Muscle of arm (tissue), 12 donors: ENCODE data around the gene TM9SF4. TPM values are rescaled to one million over a fixed set of nuclear protein-coding genes. Genes with fewer than 3 reads are reported as not detected.

Source experiments
- DNase-seq: peaks from one replicate; pipeline ENCODE4 v3.0.0-alpha.2; 2013
- polyA plus RNA-seq, 12 donors: library from polyadenylated mRNA; unstranded; fragments of 120-200 nt; gene quantifications; one replicate each; pipeline ENCODE4 v1.2.1, GENCODE V29; 2013; ENCODE audit not compliant: insufficient read length in 12 of 12

TM9SF4 gene
- polyA plus RNA-seq, 12 donors, result 37.7 to 58.7 (median 44.8) TPM; not detected in 1

DNA sequence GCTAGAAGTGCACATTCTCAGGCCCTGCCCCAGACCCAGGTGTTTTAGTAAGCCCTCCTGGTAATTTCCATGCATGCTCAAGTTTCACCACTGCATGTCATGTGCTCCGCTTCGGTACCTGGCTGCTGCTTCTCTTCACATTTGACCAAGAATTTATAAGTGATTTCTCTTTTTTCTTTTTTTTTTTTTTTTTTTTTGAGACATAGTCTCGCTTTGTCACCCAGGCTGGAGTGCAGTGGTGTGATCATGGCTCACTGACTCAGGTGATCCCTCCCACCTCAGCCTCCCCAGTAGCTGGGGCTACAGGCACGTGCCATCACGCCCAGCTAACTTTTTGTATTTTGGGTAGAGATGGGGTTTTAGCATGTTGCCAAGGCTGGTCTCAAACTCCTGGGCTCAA, 16.0 kb downstream of the TM9SF4 start:
- no peak for DNase-seq

DNA sequence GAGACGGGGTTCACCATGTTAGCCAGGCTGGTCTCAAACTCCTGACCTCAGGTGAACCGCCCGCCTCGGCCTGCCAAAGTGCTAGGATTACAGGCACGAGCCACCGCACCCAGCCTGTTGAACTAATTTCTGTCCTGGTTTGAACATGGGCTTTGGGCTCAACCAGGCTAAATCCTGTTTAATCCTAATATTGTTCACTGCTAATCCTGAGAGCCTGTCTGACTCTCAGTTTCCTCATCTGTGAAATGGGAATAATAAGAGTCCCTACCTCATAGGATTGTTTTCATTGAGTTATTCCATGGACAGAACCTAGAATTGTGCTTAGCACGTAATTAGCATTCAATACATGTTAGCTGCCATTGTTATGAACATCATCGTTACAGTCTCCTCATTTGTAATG, 17.4 kb downstream of the TM9SF4 start:
- DNase-seq, result no peak

DNA sequence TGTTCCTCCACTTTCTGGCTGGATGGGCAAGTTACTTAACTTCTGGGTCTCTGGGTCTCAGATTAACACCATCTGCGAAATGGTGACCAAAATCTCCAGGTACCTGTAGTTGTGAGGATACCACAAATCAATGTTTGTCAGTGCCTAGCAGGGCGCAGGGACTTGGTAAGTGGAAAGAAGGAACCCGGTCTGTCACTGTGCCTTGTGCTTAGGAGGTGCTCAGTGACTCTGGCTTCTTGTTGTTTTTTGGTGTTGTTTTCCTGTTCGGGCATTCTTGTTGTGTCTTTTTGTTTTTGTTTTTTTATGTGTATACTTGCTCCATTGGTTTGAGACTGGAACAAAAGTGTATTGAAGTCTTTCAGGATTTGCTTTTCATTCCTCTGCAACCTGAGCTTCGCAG, 17.8 kb downstream of the TM9SF4 start:
- DNase-seq, result no peak

- DNase-seq, result no peak
These were observed 18.7 kb downstream of the TM9SF4 start for GRCh38 chr20:32128167-32128566.

- no peak for DNase-seq
These were observed 20.3 kb downstream of the TM9SF4 start for GRCh38 chr20:32129863-32130262.

- DNase-seq, result no peak
These were observed 20.8 kb downstream of the TM9SF4 start for GRCh38 chr20:32130352-32130751.

GRCh38 chr20:32130965-32131364, 21.5 kb downstream of the TM9SF4 start:
- no peak for DNase-seq

DNA sequence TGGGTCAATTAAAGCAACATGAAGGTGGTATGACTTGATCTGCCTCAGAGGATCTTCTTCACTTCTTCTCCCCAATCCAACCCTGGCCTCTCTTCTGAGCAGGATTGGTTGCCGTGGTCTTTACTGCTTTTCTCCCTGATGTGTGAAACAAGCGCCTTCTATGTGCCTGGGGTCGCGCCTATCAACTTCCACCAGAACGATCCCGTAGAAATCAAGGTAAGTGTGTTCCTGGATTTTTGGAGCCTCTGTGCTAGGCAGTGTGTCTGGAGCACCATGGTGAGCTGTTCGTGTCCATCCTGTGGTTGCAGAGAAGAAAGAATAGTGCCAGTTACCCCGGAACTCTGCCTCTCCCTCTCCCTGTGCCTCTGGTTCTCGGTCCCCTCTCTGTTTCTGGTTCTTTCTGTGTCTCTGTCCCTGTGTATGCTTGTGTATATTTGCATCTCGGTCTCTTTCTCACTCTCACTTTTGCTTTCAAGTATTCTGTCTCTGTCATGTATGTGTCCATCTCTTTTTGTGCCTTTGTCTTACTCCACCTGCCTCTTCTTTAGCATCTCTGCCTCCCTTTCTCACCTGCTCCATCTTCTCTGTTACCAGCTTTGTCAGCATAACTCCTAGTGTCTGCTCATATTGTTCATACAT, 23.5 kb downstream of the TM9SF4 start:
- DNase-seq, result no peak

DNA sequence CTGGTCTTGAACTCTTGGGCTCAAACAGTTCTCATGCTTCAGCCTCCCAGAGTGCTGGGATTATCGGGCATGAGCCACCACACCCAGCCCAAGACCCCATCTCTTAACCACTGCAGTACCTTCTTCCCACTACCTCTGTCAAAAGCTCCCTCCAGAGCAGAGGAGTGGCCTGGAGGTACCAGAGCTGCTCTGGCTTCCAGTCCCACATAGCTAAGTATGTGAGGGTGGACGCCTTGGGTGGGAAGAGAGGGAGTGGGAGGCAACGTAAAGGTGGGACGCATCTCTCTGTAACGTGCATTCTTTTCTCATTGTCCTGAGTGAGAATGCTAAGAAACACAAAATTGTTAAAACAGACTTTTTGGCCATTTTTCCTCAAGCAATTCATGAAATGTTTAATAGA, 24.5 kb downstream of the TM9SF4 start:
- no peak for DNase-seq

DNA sequence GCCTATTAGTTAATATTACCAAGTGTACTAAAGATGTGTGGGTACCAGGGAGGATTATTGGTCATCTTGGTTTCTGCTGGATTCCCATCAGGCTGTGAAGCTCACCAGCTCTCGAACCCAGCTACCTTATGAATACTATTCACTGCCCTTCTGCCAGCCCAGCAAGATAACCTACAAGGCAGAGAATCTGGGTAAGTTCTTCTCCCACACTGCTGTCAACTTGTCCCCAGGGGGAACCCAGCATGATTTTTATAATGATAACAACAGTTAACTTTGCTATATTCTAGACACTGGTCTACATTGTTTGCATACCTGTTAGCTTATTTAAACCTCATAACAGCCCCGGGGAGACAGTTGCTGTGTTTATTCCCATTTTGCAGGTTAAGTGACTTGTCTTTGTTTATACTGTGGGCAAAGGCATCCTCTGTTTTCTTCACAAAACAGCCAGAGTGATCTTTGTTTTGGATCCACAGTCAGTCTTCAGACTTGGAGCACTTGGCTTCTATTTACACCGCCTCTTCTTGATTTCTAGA, 26.5 kb downstream of the TM9SF4 start:
- DNase-seq, result no peak

- DNase-seq, result no peak
These were observed 29.4 kb downstream of the TM9SF4 start for GRCh38 chr20:32138921-32139320.

DNA sequence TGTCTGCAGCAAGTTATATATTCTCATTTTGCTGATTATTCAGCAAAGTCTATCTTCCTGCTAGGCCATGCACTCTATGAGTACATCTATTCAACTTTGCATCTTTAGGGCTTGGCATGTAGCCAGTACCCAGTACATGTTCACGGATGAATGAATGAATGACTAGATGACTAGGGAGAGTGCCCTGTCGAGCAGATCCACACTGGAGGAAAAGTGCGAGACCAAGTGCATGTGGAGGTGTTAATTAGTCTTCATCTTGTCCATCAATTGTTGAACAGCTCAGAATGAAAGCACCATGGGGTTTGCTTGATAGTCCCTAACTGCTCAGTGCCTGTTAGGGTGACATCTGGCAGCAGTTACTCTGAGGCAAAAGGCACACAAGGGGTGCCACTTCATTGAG, 30.4 kb downstream of the TM9SF4 start:
- no peak for DNase-seq

GRCh38 chr20:32140603-32141002, 31.1 kb downstream of the TM9SF4 start:
- no peak for DNase-seq

- no peak for DNase-seq
These were observed 32.0 kb downstream of the TM9SF4 start for GRCh38 chr20:32141465-32141980.

DNA sequence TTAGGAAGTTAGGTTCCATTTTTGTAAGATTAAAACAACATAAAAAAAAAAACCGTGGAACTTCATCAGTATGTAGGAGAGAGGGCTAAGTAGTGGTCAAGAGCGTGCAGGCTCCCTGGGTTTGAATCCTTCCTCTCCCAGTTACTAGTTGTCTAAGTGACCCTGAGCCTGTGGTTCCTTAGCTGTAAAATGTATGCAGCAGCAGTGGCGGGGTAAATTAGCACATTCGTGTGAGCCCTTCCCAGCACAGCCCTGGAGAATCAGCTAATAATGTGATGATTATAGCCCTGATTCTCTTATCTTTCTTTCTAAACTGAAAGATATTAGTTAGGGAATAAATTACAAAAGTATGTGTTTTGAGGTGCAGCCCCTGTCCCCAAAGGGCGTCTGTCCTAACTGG, 32.6 kb downstream of the TM9SF4 start:
- no peak for DNase-seq

DNA sequence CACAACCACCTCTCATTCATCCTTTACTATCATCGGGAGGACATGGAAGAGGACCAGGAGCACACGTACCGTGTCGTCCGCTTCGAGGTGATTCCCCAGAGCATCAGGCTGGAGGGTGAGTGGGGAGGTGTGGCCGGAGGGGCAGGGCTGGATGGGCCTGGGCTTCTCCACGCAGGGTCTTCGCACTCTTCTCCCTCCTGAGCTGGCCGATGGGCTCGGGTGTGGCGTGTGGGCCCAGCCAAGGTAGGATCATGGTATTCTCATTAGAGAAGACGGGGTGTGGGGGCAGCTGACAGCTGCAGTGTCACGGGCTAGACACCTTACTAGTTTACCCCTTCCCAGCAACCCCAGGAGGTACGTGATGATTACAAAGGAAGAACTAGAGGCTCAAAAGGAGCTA, 33.5 kb downstream of the TM9SF4 start:
- no peak for DNase-seq

GRCh38 chr20:32144898-32145662, 35.6 kb downstream of the TM9SF4 start:
- DNase-seq, result no peak

GRCh38 chr20:32149566-32150170, 40.2 kb downstream of the TM9SF4 start:
- no peak for DNase-seq

DNA sequence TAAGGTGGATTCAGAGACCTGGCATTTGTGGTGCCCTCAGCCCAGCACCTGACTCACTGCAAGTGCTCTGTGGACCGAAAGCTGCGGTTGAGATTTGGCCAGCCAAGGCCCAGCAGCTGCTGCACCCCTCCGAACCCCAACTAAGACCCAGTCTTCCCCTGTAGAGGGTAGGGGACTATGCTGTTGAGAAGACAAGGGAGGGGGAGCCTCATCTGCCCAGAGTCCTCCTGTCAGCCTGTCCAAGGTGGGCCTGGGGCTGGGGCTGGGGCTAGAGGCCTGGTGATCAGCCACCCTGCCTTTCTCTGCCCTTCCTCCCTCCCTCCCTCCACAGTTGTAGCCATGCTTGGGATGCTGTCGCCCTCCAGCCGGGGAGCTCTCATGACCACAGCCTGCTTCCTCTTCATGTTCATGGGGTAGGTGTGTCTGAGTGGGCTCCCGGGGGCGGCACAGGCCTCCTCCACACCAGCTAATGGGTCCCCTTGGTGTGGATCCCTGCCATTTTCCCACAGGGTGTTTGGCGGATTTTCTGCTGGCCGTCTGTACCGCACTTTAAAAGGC, 40.9 kb downstream of the TM9SF4 start:
- DNase-seq, result no peak

DNA sequence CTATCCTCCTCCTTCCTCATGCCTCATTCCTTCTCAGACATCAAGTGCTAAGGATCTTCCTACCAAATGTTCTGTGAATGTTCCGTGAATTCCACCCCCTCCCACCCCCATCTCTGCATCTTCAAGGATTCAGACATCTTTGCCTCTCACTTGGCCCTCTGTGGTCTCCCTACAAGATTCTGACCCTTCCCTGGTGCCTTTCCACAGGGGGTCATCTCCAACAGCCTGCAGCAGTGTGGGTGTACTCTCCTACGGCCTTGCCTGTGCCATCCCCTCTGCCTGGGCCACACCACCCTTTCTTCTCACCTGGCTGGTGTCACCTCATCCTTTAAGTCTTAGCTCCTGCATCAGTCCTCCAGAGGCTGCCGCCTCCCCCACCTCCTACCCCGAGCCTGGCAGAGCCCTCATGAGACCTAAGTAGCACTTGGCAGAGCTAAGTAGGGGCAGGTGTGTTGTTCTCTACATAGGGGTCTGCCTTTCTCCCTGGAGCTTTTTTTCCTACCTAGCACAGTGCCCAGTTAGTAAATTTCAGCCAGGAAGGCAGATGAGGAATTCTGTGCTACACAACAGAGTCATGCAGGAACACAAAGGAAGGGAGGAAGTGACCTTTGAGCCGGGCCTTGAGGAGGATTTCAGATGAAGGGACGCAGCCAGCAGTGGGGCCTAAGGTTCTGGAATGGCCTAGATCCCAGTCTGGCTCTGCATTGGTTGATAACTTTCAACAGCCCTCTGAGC, 43.1 kb downstream of the TM9SF4 start:
- no peak for DNase-seq

DNA sequence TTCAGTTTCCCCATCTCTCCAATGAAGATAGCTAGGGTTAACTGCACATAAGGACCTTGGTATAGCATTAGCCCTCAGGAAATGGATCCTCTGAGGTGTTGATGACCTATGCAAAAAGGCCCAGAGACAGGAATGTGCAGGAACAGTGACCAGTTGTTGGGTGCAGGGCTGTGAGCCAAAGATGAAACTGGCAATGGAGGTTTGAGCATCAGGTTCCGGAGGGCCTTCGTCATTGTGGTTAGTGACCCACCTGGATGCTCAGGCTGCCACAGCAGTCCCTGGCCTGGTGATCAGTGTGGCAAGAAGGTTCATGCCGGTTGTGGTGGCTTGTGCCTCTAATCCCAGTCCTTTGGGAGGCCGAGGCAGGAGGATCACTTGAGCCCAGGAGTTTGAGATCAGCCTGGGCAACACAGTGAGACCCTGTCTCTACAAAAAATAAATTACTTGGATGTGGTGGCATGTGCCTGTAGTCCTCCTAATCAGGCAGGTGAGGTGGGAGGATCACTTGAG, 43.7 kb downstream of the TM9SF4 start:
- DNase-seq, result no peak
